Measurements from ENCODE around the gene ATG2A.

ATG2A gene

GRCh38 chr11:64885367-64886286, 31.4 kb downstream of the ATG2A start:
- no peak for DNase-seq (ENCODE audit: low read depth)

GRCh38 chr11:64884019-64884418, 33.0 kb downstream of the ATG2A start:
- DNase-seq (ENCODE audit: low read depth): no peak

GRCh38 chr11:64883575-64883974, 33.4 kb downstream of the ATG2A start:
- no peak for DNase-seq (ENCODE audit: low read depth)

- no peak for DNase-seq (ENCODE audit: low read depth)
Observed at GRCh38 chr11:64882243-64882642, 34.8 kb downstream of the ATG2A start.

- DNase-seq (ENCODE audit: low read depth): no peak
Observed at GRCh38 chr11:64881476-64881875, 35.5 kb downstream of the ATG2A start.

- DNase-seq (ENCODE audit: low read depth): no peak
Observed at GRCh38 chr11:64880240-64881001, 36.6 kb downstream of the ATG2A start.

GRCh38 chr11:64879244-64879900, 37.6 kb downstream of the ATG2A start:
- no peak for DNase-seq (ENCODE audit: low read depth)

- no peak for DNase-seq (ENCODE audit: low read depth)
Observed at GRCh38 chr11:64878494-64879243, 38.3 kb downstream of the ATG2A start, which contains the start of gene EHD1. TSS of gene EHD1 (minus strand) at chr11:64878621. CDS start at chr11:64878464, 157 bp downstream.

- DNase-seq (ENCODE audit: low read depth): no peak
Observed at GRCh38 chr11:64878223-64878493, 38.9 kb downstream of the ATG2A start.

- DNase-seq (ENCODE audit: low read depth): no peak
Observed at GRCh38 chr11:64877390-64878222, 39.4 kb downstream of the ATG2A start.

- no peak for DNase-seq (ENCODE audit: low read depth)
Observed at GRCh38 chr11:64876835-64877341, 40.1 kb downstream of the ATG2A start.

- no peak for DNase-seq (ENCODE audit: low read depth)
Observed at GRCh38 chr11:64876229-64876750, 40.7 kb downstream of the ATG2A start.

- no peak for DNase-seq (ENCODE audit: low read depth)
Observed at GRCh38 chr11:64875369-64876228, 41.4 kb downstream of the ATG2A start.

GRCh38 chr11:64874308-64875240, 42.4 kb downstream of the ATG2A start:
- no peak for DNase-seq (ENCODE audit: low read depth)

GRCh38 chr11:64872790-64873488, 44.1 kb downstream of the ATG2A start:
- DNase-seq (ENCODE audit: low read depth): no peak

GRCh38 chr11:64871492-64871891, 45.5 kb downstream of the ATG2A start:
- no peak for DNase-seq (ENCODE audit: low read depth)

GRCh38 chr11:64870893-64871466, 46.0 kb downstream of the ATG2A start:
- DNase-seq (ENCODE audit: low read depth): no peak

Measured in GM04503 (cell line).